NCI-H446 (cell line): ENCODE data around the gene C6orf163.

Experiments
- DNase-seq, 2 experiments: peaks; one replicate each; lab custom pipeline; 2025; lab: John Stamatoyannopoulos, UW

Gene C6orf163

GRCh38 chr6:87357479-87358196, 13.0 kb downstream of the C6orf163 start:
- no peak for DNase-seq

GRCh38 chr6:87364602-87365252, 20.1 kb downstream of the C6orf163 start:
- DNase-seq, result no peak

- no peak for DNase-seq
Measured at GRCh38 chr6:87366072-87366827, 21.6 kb downstream of the C6orf163 start.

- DNase-seq, result no peak
Measured at GRCh38 chr6:87366899-87367298, 22.3 kb downstream of the C6orf163 start.

GRCh38 chr6:87373377-87373776, 28.8 kb downstream of the C6orf163 start:
- no peak for DNase-seq

- DNase-seq, result no peak
Measured at GRCh38 chr6:87375315-87375714, 30.7 kb downstream of the C6orf163 start.

- no peak for DNase-seq
Measured at GRCh38 chr6:87376643-87377042, 32.0 kb downstream of the C6orf163 start.

- DNase-seq, result no peak
Measured at GRCh38 chr6:87378947-87379346, 34.3 kb downstream of the C6orf163 start.

GRCh38 chr6:87382861-87383260, 38.2 kb downstream of the C6orf163 start:
- DNase-seq, result no peak

- no peak for DNase-seq
Measured at GRCh38 chr6:87384038-87384437, 39.4 kb downstream of the C6orf163 start.

GRCh38 chr6:87384449-87384848, 39.8 kb downstream of the C6orf163 start:
- no peak for DNase-seq

GRCh38 chr6:87391334-87391733, 46.7 kb downstream of the C6orf163 start:
- peak; percentile 12 to 17 for DNase-seq

GRCh38 chr6:87393026-87393622, 48.5 kb downstream of the C6orf163 start:
- peak; percentile 42 to 50 for DNase-seq

GRCh38 chr6:87395431-87395830, 50.8 kb downstream of the C6orf163 start:
- no peak for DNase-seq

- DNase-seq, result no peak
Measured at GRCh38 chr6:87396595-87397392, 52.2 kb downstream of the C6orf163 start.

- DNase-seq, result no peak
Measured at GRCh38 chr6:87397656-87398055, 53.0 kb downstream of the C6orf163 start.

GRCh38 chr6:87401832-87402231, 57.2 kb downstream of the C6orf163 start:
- no peak for DNase-seq

GRCh38 chr6:87407561-87407900, 62.9 kb downstream of the C6orf163 start:
- peak; percentile 24 to 67 for DNase-seq

- peak; percentile 79 to 88 for DNase-seq
Measured at GRCh38 chr6:87407901-87408720, 63.5 kb downstream of the C6orf163 start, which contains the start of gene CFAP206. CFAP206 (plus strand) TSS chr6:87407972; CDS start chr6:87409840, 1,868 bp downstream.

GRCh38 chr6:87408721-87409155, 64.1 kb downstream of the C6orf163 start:
- no peak for DNase-seq
